ENCODE data around the gene BNIP5.

BNIP5 gene, protein sequence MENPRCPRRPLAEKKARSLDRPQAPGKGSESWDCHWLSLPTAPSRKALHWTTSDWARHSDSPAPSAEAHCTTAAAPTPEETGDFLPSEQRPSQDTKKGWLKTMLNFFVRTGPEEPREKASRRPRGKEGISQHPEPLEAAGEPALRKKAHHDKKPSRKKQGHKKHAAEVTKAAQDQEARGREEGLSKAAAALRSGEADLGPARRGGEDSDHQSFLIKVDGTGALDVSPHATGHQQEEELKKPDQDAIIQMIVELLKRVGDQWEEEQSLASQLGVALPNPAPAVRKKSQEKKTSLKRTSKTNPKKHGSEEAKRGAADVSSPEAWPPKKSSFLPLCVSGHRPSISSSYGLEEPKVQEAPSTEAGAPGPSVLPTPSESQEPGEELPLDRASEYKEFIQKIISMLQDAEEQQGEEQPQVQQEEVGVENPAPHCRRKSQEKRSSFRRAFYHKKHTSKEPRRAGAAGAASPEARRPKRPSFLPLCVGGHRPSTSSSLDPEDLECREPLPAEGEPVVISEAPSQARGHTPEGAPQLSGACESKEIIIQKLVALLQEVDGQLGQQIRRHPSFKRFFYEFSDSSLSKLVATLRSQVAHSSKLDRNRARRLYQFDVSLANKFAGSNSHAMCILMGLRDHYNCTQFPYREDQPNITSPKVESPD

DNA sequence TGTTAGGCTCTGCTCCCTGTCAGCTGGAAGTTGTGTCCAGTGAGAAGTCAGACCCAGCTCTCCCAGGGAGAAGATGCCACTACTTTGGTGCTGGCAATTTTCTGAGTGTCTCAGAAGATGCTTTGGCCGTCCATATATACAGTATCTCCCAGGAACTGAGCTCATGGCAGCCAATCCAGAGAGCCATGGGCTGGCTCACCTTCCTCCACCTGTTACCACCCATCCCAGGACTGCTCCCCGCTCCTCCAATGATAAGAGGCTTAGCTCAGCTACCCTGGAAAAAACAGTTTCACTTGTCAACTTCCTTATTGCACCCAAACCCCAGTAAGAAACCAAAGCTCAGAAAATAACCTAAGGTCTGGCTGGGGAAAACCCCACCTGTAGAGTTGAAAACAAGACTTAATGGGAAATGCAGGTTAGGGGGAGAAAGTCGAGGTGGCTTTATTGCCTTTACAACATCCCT lies at the start of gene BNIP5:
Gene BNIP5, minus strand, starts transcription at position 110 of the 463 bp plus-strand sequence. CDS start 6,198 bp downstream, outside the sequence.
- no peak for DNase-seq

DNA sequence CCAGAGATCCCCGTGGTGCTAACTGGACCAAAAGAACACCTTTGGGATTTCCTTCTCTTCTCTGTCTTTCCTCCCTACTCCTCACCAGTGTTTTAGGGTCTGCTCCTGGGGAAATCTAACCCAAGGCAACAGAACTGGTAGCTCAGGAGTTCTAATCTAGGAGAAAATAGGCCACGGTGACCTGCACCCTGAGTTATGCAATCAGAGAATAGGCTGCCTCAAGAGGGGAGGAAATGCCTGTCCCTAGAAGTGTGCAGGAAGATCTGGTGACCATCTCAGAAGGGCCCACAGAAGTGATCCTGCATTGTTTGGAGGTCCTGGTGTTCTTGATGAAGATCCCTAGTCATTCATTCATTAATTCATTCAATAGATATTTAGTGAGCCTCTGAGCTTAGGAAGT lies 47.4 kb upstream of the BNIP5 start:
- no peak for DNase-seq

DNA sequence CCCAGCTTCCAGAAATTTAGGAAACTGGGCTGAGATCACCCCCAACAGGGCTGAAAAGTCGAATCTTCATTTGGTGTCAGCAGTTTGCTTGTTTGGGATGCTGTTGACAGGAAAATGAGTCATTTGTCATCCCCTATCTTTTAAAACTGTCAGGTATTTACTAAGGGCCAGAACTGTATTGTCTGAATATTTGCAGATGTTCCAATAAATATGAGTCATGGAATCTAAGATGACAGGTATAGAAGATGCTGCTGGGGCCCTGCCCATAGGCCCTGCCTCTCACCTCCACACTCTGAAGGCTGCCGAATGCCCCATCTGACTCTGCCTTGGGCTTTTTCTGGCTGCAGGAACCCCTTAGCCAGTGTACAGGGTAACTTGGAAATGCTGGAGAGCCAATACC lies 46.9 kb upstream of the BNIP5 start:
- no peak for DNase-seq

DNA sequence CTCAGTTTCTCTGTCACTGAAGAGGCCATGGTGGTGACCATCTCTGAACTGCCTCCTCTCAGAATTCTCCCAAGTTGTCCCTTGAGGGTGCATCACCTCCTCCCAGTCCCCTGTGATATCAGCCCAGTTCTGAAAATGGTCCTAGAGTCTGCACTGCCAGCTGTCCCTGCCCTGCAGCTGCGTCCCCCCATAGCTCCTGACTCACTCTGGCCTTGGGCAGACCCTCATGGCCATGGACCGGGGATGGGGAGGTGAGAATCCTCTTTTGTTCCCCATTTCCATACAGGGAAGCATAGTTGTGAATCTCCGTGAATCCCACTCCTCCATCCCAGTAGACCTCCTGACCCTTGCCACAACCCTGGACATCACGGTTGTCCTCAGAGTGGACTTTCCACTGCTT lies 46.3 kb upstream of the BNIP5 start:
- no peak for DNase-seq

DNA sequence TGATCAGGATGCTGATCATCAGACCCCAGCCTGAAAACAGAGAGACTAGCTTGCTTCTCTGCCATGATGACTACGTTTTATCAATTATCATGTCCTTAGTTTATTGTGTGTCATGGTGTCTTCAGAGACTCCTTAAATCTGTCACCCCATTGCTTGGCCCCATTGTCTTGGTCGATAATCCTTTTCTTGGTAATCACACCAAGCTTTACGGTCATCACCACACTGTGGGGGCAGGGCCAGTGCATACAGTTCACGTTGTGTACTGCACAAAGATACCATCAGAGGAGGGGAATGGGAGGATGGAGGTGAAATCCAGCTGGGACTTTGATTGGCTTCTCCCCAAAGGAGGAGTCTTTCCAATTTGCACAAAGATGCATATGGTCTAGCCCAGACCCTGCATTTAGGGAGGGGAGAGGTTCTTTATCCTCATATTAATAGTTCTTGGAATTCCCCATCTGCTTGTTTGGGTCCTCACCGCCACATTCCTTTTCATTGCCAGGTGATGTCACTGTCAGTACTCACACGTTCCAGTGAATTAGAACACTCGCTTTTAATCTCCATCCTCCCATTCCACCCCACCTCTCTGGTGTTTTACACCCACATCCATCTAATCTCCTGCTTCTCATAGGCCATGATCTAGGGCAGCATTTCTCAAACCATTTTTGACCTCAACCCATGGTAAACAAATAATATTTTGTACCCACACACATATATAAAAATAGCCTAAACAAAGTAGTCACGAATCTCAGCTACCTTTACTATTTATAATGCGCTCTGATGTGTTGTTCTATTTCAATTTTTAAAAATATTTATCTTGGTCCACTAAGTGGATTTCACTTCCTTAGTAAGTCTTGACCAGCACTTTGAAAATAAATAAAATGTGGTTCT lies 45.1 kb upstream of the BNIP5 start:
- DNase-seq = no peak

DNA sequence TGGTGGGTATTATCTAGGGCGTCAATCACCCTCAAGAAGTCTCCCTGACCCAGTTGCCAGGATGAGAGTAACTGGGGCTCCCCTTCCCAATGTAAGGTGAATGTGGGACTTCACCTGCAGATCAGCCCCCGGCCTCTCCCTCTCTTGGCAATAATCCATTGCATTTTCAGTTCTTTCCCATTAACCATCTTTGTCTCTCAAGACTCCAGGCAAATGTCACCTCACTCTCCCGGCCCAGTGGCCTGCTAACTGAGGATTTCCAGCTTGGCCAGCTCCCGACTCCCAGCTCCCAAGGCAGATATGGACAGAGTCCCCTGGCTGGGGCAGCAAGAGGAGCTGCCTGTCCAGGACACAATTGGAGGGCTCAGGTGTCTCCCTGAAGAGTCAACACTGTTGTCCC lies 43.5 kb upstream of the BNIP5 start:
- DNase-seq = no peak

DNA sequence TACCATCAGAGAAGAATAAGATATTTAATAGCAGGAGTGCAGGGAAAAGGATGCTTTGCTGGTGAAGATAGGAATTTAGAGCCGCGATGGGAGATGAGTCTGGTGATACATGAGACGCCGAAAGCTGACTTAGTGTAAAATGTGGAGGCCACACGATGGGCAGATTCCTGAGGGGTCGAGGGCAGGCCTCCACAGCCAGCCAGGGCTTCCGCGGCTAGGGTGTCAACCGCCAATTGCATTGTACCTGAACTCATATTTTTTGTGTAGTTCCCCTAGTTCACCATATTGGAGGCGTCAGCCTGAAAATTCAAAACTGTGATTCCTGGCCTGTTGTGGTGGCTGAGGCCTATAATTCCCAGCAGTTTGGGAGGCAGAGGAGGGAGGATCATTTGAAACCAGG lies 42.2 kb upstream of the BNIP5 start:
- no peak for DNase-seq

DNA sequence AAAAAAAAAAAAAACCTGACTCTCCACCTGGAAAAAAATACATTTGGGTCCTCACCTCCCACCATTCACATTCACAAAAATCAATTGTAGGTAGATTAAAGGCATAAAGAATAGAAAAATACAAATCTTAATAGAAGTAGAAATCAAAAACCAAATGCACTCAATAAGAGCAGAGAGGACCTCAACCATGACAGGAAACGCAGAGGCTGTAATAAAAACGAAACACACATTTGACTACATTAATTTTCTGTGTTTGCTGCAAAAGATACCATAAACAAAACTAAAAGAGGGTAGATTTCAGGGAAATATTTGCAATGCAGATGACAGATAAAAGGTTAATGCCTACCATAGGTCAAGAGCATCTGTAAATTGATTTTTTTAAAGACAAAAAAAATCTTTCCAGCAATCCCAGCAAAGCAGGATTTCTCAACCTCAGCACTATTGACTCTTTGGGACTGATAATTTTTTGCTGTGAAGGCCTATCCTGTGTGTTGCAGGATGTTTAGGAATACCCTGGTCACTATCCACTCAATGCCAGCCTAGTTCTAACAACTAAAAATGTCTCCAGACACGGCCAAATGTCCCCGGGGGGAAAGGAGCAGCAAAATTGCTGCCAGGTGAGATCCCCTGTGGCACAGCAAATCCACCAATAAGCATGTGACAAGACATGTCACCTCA lies 41.7 kb upstream of the BNIP5 start:
- DNase-seq = no peak

DNA sequence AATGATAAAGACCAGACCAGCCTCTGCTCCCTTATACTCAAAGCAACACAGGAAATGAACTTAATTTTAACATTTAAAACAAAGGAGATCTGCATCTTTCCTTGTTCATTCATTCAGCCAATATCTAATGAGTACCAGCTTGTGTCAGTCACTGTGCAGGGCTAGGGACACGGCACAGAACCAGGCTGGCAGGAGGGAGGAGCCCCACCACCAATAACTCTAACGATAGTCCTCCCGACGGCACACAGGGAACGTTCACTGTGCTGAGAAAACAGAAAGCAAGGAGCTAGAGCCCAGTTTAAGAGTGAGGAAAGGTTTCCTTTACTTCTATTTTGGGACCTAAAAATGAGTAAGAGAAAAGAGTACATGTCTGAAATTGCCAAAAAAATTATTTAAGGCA lies 40.9 kb upstream of the BNIP5 start:
- no peak for DNase-seq

DNA sequence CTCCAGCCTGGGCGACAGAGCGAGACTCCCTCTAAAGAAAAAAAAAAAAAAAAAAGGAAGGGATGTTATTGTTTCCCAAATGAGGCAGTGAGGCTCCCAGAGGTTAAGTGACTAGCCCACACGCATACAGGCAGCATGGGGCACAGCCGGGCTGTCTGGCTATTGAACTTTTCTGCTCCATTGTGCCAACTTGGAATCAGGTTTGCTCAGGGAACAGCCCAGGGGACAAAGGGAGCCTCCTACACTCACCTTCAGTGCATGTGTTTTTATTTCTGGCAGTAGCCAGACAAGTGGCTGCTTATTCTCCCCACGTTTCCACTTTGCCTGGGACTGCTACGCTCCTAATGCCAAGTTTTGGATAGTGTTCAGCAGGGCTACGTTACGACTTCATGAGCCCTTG lies 40.1 kb upstream of the BNIP5 start:
- DNase-seq = no peak

DNA sequence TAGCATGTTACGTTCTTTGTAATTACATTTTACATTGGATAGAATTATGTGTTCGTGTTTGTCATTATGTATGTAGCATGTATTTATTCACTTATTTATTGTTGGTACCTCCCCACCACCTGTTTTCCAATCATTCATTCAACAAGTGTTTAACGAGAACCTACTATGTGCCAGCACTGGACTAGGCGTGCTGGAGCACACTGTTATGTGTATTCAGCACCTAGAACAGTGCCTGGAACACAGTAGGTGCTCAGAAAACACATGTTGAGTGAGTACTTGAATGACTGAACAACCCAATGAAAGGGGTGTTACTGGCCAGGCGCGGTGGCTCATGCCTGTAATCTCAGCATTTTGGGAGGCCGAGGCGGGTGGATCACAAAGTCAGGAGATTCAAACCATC lies 39.5 kb upstream of the BNIP5 start:
- no peak for DNase-seq

DNA sequence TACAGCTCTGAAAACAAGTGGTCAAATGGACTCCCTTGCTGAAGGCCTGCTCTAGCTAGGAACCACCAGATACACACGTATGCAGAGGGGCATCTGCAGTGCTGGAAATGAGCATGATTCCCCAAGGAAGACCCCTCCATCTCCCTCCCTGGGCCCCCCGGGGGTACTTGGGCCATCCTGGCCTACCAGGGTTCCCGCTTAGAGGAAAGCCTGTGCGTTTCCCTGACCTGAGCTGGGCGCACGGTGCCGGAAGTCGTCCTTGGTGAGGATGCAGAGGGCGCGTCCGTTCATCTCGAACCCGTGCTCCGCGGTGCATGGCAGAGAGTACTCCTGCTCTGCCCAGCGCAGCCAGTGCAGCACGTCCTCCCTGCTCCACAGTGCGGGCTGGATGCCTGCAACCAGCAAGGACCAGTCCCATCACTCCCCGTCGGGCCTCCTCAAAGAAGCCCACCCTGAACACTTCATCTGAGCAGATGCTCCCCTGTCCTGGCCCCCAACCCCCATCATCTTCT lies 39.0 kb upstream of the BNIP5 start:
- DNase-seq = no peak

DNA sequence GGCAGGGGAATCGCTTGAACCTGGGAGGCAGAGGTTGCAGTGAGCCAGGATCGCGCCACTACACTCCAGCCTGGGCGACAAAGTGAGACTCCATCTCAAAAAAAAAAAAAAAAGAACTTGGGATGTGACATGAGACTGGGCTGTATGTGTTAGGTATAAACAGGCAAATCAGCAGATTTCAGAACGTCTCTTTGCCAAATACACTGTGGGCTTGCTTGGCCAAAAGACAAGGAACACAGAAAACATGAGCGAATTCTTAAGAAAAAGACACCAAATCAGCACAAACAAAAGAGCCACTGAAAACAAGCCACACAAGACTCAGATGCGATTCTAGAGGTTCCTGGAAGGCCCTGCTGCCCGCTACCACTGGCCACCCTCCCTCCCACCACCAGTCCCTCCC lies 38.3 kb upstream of the BNIP5 start:
- DNase-seq = no peak

DNA sequence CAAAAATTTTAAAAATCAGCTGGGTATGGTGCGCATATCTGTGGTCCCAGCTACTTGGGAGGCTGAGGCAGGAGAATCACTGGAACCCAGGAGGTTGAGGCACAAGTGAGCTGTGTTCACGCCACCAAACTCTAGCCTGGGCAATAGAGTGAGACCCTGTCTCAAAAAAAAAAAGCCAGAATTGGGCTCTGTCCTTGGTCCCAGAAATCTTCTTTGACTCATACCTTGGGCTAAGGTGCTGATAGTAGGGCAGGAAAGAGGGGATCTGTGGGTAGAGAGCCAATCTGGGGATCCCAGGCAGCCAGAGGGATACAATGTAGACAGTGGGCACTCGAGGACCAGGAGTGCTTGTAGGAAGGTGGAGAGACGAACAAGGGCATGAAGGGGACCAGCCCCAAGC lies 37.5 kb upstream of the BNIP5 start:
- DNase-seq = no peak

DNA sequence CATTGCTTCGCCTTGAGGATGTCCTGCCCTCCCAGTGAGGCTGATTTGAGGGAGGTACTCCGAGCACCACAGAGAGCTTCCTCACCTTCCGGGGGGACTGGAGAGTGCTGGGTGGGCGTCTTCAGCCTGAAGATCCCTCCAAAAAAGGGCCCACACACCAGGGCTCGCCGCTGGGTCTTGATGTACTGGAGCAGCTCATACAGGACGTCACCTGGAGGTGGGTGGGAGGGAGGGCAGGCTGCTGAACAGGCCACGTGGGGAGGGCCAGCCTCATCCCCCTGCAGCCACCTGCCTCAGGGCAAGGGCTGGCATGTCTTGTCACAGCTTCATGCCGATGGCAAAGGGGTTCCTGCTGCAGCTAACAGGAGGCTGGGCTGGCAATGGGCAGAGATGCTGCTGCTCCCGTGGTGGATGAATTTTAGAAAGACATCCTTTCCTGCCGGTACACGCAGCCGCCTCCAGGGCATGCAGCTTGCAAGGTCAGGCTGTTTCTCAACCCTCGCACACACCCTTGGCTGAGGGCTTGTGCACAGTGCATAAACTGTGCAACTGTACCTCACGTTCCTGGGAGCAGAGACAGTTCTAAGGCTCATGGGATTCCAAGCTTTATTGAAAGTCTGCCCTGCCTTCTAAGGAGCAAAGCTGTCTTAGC lies 36.8 kb upstream of the BNIP5 start:
- DNase-seq = no peak

DNA sequence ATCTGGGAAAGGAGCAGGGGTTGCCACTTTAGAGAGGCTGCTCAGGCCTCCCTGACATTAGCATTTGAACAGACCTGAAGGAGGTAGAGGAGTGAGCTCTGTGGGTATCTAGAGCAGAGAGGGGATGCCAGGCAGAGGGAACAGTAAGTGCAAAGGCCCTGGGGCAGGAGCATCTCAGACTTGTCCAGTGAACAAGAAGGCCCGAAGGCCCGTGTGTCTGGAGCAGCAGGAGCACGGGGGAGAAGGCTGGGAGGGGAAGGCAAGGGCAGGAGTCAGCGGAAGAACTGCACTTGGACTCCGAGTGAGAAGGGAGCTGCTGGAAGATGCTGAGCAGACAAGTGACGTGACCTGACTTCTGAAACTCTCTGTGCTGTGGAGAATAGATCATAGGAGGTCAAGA lies 35.4 kb upstream of the BNIP5 start:
- DNase-seq = no peak

DNA sequence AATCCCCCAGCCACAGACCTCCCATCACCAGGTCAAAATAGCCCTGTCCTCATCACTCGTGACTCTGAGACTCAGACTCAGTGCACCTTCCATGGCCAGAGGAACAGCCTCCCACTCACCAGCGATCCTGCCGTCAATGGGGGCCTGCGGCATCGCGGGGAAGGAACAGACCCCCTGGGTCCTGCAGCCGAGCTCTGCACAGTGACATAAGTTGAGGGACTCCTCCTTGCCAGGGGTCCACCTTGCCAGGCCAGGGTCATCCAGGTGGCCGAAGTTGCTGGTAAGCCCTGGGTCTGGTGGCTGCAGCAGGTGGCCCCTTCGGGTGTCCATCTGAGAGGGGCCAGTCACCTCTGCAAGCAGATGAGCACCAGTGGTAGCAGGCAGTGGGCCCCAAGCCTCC lies 34.5 kb upstream of the BNIP5 start:
- no peak for DNase-seq

DNA sequence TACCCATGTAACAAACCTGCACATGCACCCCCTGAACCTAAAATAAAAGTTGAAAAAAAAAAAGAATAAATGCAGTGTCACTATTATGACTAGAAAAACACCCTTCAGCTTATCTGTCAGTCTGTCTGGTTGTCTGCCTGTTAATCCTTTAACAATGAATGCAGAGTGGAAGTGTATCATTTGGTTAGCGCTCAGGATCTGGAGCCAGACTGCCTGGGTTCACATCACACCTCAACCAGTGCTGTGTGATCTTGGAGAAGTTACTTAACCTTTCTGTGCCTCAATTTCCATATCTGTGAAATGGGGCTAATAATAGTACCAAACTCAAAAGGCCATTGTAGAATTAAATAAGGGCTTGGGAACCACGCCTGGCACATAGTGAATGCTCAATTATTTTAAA lies 34.0 kb upstream of the BNIP5 start:
- DNase-seq = no peak

DNA sequence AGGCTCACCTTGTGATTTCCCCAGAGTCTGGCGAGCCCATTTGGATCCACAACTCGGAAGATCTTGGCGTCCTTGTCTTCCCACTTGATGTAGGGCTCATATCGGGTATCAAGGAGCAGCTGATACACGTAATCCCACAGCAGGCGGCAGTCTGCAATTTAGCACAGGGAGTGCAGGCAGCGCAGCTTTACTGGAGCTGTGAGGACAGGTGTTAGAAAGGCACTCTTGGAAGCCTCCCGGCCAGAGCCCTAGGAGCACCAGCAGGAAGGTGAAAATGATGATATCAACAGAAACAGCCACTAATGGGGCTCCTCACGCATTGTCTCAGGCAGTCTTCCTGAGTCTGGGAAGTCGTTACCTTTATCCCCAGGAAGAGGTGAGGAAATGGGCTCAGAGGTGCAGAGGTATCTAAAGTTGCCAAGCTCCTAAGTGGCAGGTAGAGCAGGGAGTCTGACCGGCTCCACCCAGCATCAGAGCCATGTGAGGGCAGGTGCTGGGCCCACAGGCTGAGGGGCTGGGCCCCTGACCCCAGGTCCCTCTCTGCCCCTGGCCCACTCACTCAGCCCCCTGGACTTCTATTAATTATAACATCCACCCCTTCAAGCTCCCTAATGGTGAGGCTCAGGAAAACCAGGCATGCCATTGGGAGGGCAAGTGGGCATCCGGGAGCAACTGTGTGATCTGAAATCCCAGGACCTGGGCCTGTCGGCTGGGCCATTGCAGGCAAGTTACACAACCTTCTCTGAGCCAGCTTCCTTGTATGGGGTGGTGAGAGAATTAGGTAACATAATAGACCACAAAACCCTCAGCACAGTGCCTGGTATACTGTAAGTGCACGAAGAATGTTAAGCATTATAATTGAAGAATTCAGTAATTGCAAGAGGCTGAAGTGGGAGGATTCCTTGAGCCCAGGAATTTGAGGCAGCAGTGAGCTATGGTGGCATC lies 32.5 kb upstream of the BNIP5 start:
- no peak for DNase-seq

DNA sequence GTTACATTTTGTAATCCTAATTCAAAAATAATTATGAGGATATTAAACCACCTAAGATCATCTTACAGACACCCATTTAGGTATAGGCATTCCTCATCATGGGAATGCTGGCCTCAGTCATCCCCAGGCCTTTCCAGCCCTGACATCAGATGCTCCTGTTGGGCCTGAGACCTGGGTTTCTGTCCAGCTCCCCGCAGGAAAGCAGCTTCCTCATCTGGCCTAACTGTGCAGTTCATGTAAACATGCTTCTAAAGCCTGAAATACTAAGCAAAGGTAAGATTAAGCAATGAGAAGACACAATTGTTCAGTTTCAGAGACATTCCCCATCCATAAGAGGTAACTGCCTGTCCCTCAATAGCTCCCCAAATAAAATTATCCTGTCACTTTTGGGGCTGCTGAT lies 31.7 kb upstream of the BNIP5 start:
- no peak for DNase-seq

DNA sequence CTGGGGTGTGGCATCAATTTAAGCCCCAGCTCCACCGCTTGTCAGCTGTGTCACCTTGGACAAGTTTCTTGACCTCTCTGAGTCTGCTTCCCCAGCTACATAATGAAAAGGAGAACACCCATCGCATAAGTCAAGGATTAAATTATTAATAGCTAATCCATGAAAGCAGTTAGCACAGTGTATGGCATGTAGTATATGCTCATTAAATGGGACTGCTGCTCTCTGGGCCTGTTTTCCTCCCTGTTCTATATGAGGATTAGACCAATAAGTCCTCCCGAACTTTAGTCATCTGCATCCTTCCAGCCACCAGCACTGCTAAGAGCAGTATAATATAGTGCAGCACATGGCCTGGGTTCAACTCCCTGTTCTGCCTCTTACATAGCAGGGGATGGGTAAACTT lies 31.1 kb upstream of the BNIP5 start:
- no peak for DNase-seq

Measured in stimulated activated CD4-positive, alpha-beta T cell treated with anti-CD3 and anti-CD28 coated beads, Interleukin-4, amount 100 ng/mL, for 1 hour (primary cell).